ENCODE data around the gene FARP1. TPM values are rescaled to one million over a fixed set of nuclear protein-coding genes. Genes with fewer than 3 reads are reported as not detected.

The FARP1 gene
- total RNA-seq, 1 donor from 2014 or later, result 278 TPM

GRCh38 chr13:98474761-98475160 is 331.9 kb downstream of the FARP1 start:
- no peak overlapping the region for H3K4me3 Mint-ChIP-seq (ENCODE audit: low read depth)
- peaks cover 37% of the 10 kb centered on the region for H3K4me1 Mint-ChIP-seq (ENCODE audit: low read depth)
- peaks cover 14% of the 10 kb centered on the region for H3K36me3 Mint-ChIP-seq (ENCODE audit: insufficient read depth)
- H3K9me3 Mint-ChIP-seq (ENCODE audit: low read depth), result no peaks in the 10 kb centered on the region
- TF ChIP-seq, protein P1, sequence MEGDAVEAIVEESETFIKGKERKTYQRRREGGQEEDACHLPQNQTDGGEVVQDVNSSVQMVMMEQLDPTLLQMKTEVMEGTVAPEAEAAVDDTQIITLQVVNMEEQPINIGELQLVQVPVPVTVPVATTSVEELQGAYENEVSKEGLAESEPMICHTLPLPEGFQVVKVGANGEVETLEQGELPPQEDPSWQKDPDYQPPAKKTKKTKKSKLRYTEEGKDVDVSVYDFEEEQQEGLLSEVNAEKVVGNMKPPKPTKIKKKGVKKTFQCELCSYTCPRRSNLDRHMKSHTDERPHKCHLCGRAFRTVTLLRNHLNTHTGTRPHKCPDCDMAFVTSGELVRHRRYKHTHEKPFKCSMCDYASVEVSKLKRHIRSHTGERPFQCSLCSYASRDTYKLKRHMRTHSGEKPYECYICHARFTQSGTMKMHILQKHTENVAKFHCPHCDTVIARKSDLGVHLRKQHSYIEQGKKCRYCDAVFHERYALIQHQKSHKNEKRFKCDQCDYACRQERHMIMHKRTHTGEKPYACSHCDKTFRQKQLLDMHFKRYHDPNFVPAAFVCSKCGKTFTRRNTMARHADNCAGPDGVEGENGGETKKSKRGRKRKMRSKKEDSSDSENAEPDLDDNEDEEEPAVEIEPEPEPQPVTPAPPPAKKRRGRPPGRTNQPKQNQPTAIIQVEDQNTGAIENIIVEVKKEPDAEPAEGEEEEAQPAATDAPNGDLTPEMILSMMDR (IDR thresholded peaks at IDR 0.05; ENCODE audit: unreplicated experiment), result no peak
- no peak overlapping the region for H3K27ac Mint-ChIP-seq
- no peak for DNase-seq (ENCODE audit: low spot score, unreplicated experiment)
- H3K27me3 Mint-ChIP-seq, result no peaks in the 10 kb centered on the region

GRCh38 chr13:98475522-98475921 is 332.6 kb downstream of the FARP1 start:
- no peaks in the 10 kb centered on the region for H3K9me3 Mint-ChIP-seq (ENCODE audit: low read depth)
- TF ChIP-seq, protein P1 (IDR thresholded peaks at IDR 0.05; ENCODE audit: unreplicated experiment), result no peak
- peaks cover 37% of the 10 kb centered on the region for H3K4me1 Mint-ChIP-seq (ENCODE audit: low read depth)
- DNase-seq (ENCODE audit: low spot score, unreplicated experiment), result no peak
- peak overlapping the region; percentile 59 for H3K27ac Mint-ChIP-seq
- no peaks in the 10 kb centered on the region for H3K27me3 Mint-ChIP-seq
- peaks cover 14% of the 10 kb centered on the region for H3K36me3 Mint-ChIP-seq (ENCODE audit: insufficient read depth)
- H3K4me3 Mint-ChIP-seq (ENCODE audit: low read depth), result no peak overlapping the region

- H3K4me1 Mint-ChIP-seq (ENCODE audit: low read depth), result peaks cover 42% of the 10 kb centered on the region
- DNase-seq (ENCODE audit: low spot score, unreplicated experiment), result no peak
- H3K27me3 Mint-ChIP-seq, result no peaks in the 10 kb centered on the region
- H3K4me3 Mint-ChIP-seq (ENCODE audit: low read depth), result no peak overlapping the region
- no peaks in the 10 kb centered on the region for H3K9me3 Mint-ChIP-seq (ENCODE audit: low read depth)
- TF ChIP-seq, protein P1 (IDR thresholded peaks at IDR 0.05; ENCODE audit: unreplicated experiment), result no peak
- H3K36me3 Mint-ChIP-seq (ENCODE audit: insufficient read depth), result peaks cover 12% of the 10 kb centered on the region
- H3K27ac Mint-ChIP-seq, result peak overlapping the region; percentile 84
Observed at GRCh38 chr13:98476106-98476505, 333.2 kb downstream of the FARP1 start.

GRCh38 chr13:98476538-98476966 is 333.7 kb downstream of the FARP1 start:
- Mint-ChIP-seq H3K4me1 (ENCODE audit: low read depth) (peaks cover 45% of the 10 kb centered on the region), H3K27ac (peak overlapping the region; percentile 45), H3K9me3 (ENCODE audit: low read depth) (no peaks in the 10 kb centered on the region), H3K4me3 (ENCODE audit: low read depth) (no peak overlapping the region), H3K27me3 (no peaks in the 10 kb centered on the region), H3K36me3 (ENCODE audit: insufficient read depth) (peaks cover 13% of the 10 kb centered on the region)
- TF ChIP-seq, protein P1 (IDR thresholded peaks at IDR 0.05; ENCODE audit: unreplicated experiment), result no peak
- DNase-seq (ENCODE audit: low spot score, unreplicated experiment), result no peak

- Mint-ChIP-seq H3K9me3 (ENCODE audit: low read depth) (no peaks in the 10 kb centered on the region), H3K36me3 (ENCODE audit: insufficient read depth) (peaks cover 6% of the 10 kb centered on the region), H3K27me3 (no peaks in the 10 kb centered on the region), H3K4me1 (ENCODE audit: low read depth) (peaks cover 46% of the 10 kb centered on the region), H3K27ac (peak overlapping the region; percentile 60), H3K4me3 (ENCODE audit: low read depth) (no peak overlapping the region)
- DNase-seq (ENCODE audit: low spot score, unreplicated experiment), result no peak
- TF ChIP-seq, protein P1 (IDR thresholded peaks at IDR 0.05; ENCODE audit: unreplicated experiment), result no peak
Observed at GRCh38 chr13:98478189-98479129, 335.6 kb downstream of the FARP1 start.
